SHP77 treated with DMSO at 0.1 percent for 48 hours (cell line): ENCODE data around the gene BEGAIN.

Experiments used
- DNase-seq: peaks from one replicate; lab custom pipeline; 2025; lab: John Stamatoyannopoulos, UW

The BEGAIN gene

GRCh38 chr14:100615736-100616695 lies 28.8 kb upstream of the BEGAIN start:
- DNase-seq, result no peak

DNA sequence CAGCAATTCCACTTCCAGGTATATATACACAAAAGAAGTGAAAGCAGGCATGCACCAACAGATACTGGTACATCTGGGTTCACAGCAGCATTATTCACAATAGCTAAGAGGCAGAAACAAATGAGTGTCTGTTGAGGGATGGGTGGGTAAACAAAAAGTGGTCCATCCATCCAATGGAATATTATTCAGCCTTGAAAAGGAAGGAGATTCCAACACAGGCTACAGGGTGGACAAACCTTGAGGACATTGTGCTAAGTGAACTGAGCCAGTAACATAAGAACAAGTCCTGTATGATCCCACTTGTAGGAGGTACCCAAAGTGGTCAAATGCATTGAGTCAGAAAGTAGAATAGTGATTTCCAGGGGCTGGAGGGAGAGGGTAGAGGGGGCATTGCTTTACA lies 27.6 kb upstream of the BEGAIN start:
- DNase-seq, result no peak

- DNase-seq, result no peak
Observed at GRCh38 chr14:100612986-100613385, 25.8 kb upstream of the BEGAIN start.

GRCh38 chr14:100611811-100612480 lies 24.7 kb upstream of the BEGAIN start:
- DNase-seq, result no peak

DNA sequence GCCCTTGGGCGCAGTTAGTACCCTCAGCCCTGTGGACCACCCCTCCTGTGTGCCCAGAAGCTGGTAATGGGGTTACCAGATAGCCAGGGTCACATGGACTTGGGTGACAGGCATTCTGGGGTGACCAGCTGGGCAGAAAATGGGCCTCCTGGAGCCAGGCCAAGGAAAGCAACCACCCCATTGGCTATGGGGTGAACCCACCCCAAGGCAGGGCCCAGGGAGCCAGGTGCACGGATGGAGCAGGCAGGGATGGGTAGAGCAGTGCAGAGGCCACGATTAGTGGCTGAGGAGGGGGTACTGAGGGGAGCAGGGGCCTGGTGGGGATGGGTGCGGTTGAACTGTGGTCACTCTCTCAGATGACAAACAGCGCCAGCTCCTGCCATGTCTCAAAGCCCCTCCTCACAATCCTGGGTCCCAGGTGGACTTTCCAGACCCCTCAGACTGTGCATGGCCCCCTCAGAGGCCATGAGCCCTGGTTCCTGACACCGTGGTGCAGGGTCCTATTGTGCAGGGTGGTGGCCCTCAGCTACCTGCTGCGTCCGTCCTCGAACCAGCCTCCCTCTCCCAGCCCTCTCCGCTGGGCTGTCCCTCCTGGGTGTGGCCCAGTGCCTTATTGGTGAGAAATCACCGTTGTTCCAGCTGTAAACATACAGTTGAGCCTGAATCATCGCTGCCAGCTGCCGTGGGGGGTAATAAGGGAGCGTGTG lies 23.4 kb upstream of the BEGAIN start:
- DNase-seq, result no peak

DNA sequence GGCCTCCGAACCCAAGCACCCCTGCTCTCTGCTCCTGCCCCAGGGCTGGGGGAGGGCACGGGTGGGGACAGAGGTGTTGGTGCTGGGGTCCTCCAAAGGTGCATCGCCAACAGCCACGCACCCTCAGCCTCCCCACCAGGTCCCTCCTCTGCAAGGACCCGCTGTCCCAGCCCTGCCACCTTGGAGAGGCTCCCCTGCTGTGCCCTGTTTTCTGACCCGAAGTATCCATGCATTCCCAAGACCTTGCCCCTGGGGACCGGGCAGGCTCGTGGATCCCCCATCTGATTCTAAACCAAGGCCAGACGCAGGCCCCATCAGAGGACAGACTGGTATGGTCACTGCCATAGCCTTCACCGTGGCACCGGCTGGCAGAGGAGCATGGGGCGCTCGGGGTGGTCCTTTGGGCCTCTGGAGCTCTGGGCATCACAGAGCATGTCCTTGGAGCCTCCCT lies 22.7 kb upstream of the BEGAIN start:
- no peak for DNase-seq

DNA sequence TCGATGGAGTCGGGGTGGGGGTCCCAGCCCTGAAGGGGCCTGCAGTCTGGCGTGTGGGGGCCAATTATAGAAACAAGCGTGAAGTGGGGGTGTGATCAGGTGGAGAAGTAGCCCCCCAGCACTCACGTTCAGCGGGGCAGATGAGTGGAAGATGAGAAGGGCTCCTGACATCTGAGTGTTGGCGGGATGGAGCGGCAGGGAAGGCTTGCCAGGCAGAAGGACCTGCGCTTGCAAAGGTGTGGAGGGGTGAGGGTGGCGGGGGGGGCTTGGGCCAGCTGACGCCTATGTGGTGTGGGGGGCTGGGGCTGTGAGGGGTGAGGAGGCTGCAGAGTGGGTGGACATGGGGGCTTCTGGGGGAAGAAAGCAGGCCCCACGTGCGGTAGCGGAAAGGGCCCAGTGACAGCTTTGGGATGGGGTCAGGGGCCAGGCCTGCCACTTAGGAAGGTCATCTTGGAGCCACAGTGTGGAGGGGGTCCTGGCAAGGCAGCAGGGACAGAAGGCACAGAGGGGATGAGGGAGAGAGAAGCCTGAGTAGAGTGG lies 22.2 kb upstream of the BEGAIN start:
- no peak for DNase-seq

DNA sequence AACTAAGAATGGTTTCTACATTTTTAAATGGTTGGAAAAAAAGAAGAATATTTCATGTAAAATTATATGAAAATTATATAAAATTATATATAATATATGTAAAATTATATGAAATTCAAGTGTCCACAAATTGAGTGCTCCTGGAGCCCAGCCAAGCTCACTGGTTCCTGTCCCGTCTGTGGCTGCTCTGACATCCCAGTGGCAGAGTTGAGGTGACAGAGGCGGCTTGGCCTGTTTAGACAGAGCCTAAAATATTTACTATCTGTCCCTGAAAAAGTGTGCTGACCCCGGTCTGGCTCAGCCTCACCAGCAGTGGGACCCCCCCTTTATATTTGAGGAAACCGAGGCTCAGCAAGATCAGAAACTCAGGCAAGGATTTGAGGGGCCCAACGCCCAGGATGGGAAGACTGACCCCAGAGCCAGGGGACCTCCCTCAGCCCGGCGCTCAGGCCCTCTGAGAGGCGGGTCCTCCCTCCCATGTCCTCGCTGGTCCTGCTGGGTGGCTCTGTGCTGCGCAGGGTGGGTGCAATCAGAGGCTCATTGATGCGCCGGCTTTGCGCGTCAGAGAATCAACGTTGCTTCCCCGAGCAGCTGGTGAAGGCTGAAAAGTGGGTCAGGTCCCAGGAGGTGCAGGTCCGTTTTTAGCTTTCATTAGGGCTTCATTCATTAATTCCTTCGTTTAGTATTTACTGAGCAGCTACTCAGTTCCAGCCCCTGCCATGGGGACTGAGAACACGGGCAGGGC lies 21.5 kb upstream of the BEGAIN start:
- no peak for DNase-seq

DNA sequence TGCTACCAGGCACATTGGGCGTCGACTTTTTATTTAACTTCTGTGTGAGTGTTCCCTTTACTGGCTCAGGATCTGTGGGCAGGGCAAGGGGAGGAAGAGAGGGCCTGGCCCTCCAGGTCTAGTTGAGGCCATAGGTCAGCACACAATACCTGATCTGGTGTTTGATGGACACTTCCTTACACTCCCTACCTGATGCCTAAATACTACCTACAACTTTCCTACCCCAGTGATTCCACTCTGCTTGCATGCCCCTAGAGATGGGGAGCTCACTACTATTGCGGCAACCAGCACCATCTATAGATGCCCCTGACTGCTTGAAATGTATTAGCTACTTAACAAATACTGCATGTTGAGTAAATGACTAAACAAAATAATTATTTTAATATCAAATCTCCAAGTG lies 20.8 kb upstream of the BEGAIN start:
- DNase-seq, result no peak

DNA sequence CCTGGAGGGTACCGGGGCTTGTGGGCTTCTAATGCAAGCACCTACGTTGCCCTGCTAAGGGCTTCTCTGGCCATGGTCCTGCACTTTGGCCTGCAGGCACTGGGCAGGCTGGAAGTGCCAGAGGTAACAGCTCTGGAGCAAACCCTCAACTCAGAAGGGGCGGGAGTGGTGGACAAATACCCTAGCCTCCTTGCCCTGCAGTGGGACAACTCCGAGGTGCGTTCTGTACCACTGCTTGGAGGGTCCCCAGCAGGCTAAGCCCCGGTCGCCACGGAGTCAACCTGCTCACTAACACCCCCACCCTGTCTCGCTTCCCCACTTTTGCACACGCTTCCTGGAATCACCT lies 20.4 kb upstream of the BEGAIN start:
- DNase-seq, result no peak

- no peak for DNase-seq
Observed at GRCh38 chr14:100606687-100607610, 19.7 kb upstream of the BEGAIN start.

DNA sequence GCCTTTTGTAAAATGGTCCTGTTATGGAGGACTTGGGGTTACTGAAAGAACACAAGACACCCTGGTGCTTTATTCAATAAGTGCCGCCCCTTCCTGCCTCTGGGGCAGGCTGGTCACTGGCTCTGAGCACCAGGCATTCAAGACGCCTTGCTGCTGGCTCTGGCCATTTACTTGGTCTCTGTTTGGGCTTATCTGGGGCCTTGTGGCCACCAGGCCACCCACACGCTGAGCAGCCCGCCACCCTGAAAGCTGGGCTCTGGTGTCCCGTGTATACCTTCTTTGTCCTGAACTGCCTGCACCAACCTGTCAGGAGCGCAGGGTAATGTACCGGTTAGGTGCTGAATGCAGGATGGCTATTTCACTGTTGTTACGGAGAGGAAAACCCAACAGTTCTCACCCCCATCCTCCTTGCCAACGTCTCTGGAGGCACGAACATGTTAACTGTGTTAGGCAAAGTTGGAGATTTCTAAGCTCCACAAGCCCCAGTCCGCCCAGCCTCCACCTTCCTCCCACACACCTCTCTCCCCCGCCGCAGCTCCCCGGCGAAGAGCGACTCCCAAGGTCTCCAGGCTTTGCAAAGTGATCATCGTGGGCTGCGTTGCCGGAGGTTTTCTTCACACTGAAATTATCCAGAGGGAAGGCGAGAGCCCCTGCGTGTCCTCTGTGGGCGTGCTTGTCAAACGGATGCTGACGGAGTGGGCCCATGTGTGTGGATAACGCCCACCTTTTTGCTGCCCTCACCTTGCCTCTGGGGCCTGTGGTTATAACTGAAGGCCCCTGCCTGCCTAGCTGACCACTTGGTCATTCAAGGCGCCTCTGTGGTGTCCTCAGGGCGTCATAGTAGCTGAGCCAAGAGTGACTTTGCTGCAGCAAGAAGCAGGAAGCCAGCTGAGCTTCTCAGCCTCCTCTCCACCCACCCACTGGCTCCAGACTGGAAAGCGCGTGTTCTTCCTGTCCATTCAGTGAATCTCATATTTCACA lies 18.8 kb upstream of the BEGAIN start:
- DNase-seq, result no peak

- DNase-seq, result no peak
Observed at GRCh38 chr14:100605230-100605629, 18.0 kb upstream of the BEGAIN start.

DNA sequence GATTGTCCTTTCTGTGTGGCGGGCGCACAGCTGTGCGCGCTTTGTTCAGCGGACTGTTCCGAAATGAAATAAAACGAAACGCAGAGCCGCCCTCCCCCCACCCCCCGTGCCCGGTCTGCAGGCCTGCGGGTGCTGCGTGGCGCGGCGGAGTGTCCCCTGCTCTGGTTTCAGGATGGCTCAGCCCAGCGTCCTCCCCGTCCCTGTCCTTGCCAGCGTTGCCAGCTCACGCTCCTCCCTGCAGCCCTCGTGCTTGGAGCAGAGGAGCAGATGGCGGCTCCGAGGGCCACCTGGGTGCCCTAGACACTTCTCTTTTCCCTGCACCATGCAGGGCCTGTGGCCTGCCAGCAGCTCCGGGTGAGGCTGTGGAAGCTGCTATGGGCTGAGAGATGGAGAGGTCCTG lies 17.5 kb upstream of the BEGAIN start:
- DNase-seq, result no peak

DNA sequence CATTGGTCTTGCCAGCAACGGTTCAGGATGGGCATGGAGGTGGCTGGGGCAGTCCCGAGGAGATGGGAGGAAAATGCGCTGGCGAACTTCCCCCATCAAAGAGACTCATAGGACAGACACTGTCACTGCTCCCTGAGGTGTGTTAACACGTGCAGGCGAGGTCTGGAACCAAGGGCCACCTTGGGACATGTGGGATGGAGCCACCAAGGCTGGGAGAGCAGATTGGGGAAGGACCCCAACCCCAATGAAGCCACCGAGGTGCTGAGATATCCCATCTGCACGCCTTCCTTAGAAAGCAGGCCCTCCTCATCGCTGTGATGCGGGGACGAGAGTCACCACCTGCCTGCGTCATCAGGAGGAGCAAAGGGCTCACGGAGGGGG lies 16.9 kb upstream of the BEGAIN start:
- DNase-seq, result no peak

DNA sequence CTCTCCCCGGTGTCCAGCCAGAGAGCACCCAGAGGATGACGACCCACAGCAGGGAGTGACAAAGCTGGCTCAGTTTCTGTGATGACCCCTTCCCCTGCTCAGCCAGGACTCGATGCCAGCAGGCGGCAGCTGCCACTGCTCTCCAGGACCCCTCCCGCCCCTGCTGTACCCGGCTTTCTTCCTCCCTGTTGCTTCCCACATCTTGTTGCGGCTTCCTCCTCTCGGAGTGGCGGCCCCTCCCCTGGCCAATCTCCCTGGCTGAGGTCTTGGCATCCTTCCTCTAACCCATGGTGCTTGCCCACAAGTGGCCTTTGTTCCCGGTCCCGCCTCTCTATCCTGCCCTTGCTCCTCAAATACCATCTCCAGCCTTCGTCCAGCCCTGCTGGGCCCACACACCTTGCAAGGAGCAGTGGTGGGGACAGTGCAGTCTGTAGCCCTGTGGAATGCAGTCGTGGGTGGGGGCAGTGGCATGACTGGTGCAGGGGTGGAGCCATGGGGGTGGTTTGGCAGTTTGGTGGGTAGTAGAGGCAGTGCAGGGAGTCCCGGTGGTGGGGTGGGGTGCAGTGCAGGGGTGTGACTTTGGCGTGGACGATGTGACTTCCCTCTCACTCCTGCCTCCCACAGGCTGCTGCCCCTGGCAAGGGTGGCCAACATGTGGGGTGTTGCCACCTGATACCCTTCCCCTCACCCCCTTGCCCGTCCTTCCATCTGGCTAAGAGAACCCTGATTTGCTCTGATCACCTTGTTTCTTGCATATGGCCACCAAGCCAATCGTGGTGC lies 16.3 kb upstream of the BEGAIN start:
- no peak for DNase-seq

- DNase-seq, result no peak
Observed at GRCh38 chr14:100602621-100603230, 15.5 kb upstream of the BEGAIN start.

DNA sequence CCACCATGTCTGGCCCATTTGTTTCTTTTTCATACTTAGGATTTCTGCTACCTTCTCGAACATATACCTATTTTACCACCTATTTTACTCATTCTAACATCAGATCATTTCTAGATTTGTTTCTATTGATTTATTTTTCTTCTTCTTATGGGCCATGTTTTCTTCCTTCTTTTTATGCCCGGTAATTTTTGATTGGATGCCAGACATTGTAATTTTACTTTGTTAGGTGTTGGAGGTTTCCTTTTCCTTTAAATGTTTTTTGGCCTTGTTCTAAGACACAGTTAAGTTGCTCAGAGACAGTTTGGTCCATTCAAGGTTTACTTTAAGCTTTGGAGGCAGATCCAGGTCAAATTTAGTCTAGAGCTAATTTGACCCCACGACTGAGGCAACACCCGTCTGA lies 14.7 kb upstream of the BEGAIN start:
- no peak for DNase-seq
